Left ventricle myocardium inferior (tissue), 1 donor: Measurements from ENCODE around the gene CNTN4. TPM values are rescaled to one million over a fixed set of nuclear protein-coding genes. Genes with fewer than 3 reads are reported as not detected.

Experiments
- DNase-seq: peaks from one replicate; pipeline ENCODE4 v3.0.0-alpha.2; 2020
- H3K27ac ChIP-seq: fragments of 200-600 bp; replicated peaks from 2 replicates; pipeline ENCODE4 v1.8.0; 2021
- H3K27me3 ChIP-seq: fragments of 200-600 bp; 2 replicates; pipeline ENCODE4 v1.8.0; 2021; ENCODE audit warnings: low read depth
- H3K36me3 ChIP-seq: fragments of 200-600 bp; 2 replicates; pipeline ENCODE4 v1.8.0; 2021
- H3K4me1 ChIP-seq: fragments of 200-600 bp; 2 replicates; pipeline ENCODE4 v1.8.0; 2021
- H3K4me3 ChIP-seq: fragments of 200-600 bp; 2 replicates; pipeline ENCODE4 v1.8.0; 2021; ENCODE audit warnings: mild to moderate bottlenecking, moderate library complexity
- H3K9me3 ChIP-seq: fragments of 200-600 bp; replicated peaks from 2 replicates; pipeline ENCODE4 v1.8.0; 2021
- CTCF ChIP-seq: fragments of 200-600 bp; IDR thresholded peaks from 2 replicates; pipeline ENCODE4 v1.8.0; 2021; ENCODE audit warnings: antibody characterized with exemption, mild to moderate bottlenecking, borderline replicate concordance
- intact Hi-C: fragments of 100-400 bp; cut with micrococcal nuclease; formaldehyde crosslinking; loops from one replicate; pipeline ENCODE4 v1.11.0; 2022
- total RNA-seq: library from RNA; stranded (reverse); fragmentation: NEBNext Ultra II Directional; extraction: Animal tissue kit (Norgen Biotek cat#: 25700); gene quantifications from one replicate; pipeline ENCODE4 v1.2.1, GENCODE V29; 2021
- donor health status: DM: no; HTN: yes; CAD: no; lungs with severe emphysema.

CNTN4 gene
- total RNA-seq, 1 donor from 2014 or later = 1.2 TPM

GRCh38 chr3:2458816-2459215 is 360.1 kb downstream of the CNTN4 start:
- H3K9me3 ChIP-seq = no peaks in the 10 kb centered on the region
- no peaks in the 10 kb centered on the region for H3K27me3 ChIP-seq
- H3K4me3 ChIP-seq = no peak overlapping the region
- intact Hi-C loops = no loop called here
- H3K4me1 ChIP-seq = peaks cover 13% of the 10 kb centered on the region
- no peak for TF ChIP-seq CTCF
- H3K36me3 ChIP-seq = no peaks in the 10 kb centered on the region
- DNase-seq = no peak
- no peak overlapping the region for H3K27ac ChIP-seq

- intact Hi-C loops = no loop called here
- no peak for TF ChIP-seq CTCF
- H3K36me3 ChIP-seq = no peaks in the 10 kb centered on the region
- no peak overlapping the region for H3K4me3 ChIP-seq
- H3K27me3 ChIP-seq = no peaks in the 10 kb centered on the region
- no peak for DNase-seq
- H3K9me3 ChIP-seq = no peaks in the 10 kb centered on the region
- H3K27ac ChIP-seq = no peak overlapping the region
- peaks cover 23% of the 10 kb centered on the region for H3K4me1 ChIP-seq
Observed at GRCh38 chr3:2465842-2466241, 367.2 kb downstream of the CNTN4 start.

- no peak overlapping the region for H3K4me3 ChIP-seq
- peaks cover 23% of the 10 kb centered on the region for H3K4me1 ChIP-seq
- no peak overlapping the region for H3K27ac ChIP-seq
- no peak for TF ChIP-seq CTCF
- H3K9me3 ChIP-seq = no peaks in the 10 kb centered on the region
- intact Hi-C loops = no loop called here
- no peaks in the 10 kb centered on the region for H3K36me3 ChIP-seq
- no peak for DNase-seq
- no peaks in the 10 kb centered on the region for H3K27me3 ChIP-seq
Observed at GRCh38 chr3:2468816-2469215, 370.1 kb downstream of the CNTN4 start.

- TF ChIP-seq CTCF = no peak
- no peak for DNase-seq
- Histone ChIP-seq H3K4me1 (no peaks in the 10 kb centered on the region), H3K27me3 (no peaks in the 10 kb centered on the region), H3K36me3 (no peaks in the 10 kb centered on the region), H3K9me3 (peaks cover 15% of the 10 kb centered on the region), H3K4me3 (no peak overlapping the region), H3K27ac (no peak overlapping the region)
- intact Hi-C loops = no loop called here
Observed at GRCh38 chr3:2476996-2477395, 378.3 kb downstream of the CNTN4 start.

GRCh38 chr3:2477620-2478019 is 379.0 kb downstream of the CNTN4 start:
- no peaks in the 10 kb centered on the region for H3K36me3 ChIP-seq
- H3K27me3 ChIP-seq = no peaks in the 10 kb centered on the region
- peaks cover 15% of the 10 kb centered on the region for H3K9me3 ChIP-seq
- DNase-seq = no peak
- no peaks in the 10 kb centered on the region for H3K4me1 ChIP-seq
- H3K4me3 ChIP-seq = no peak overlapping the region
- intact Hi-C loops = no loop called here
- H3K27ac ChIP-seq = no peak overlapping the region
- no peak for TF ChIP-seq CTCF
